ENCODE data around the gene TLCD3A. TPM values are rescaled to one million over a fixed set of nuclear protein-coding genes. Genes with fewer than 3 reads are reported as not detected.
"Not testable (repeated sequence)": the region's sequence is repeated elsewhere in the genome, so short reads cannot be mapped to it uniquely, and the experiment has no call there.

TLCD3A gene
- total RNA-seq (2014; rRNA removed; shearing (Covaris generic)), result 15.3 and 15.4 TPM in 2 replicates

GRCh38 chr17:732067-732901 lies at the start of gene TLCD3A:
TSS of gene TLCD3A (plus strand) at chr17:732596. CDS start at chr17:732648, 52 bp downstream.
- DNase-seq (ENCODE audit: low read depth), result peak; percentile 54

GRCh38 chr17:683040-683439 lies 49.4 kb upstream of the TLCD3A start:
- no peak for DNase-seq (ENCODE audit: low read depth)

- no peak for DNase-seq (ENCODE audit: low read depth)
These were observed 48.7 kb upstream of the TLCD3A start for GRCh38 chr17:683499-684254.

GRCh38 chr17:685006-685405 lies 47.4 kb upstream of the TLCD3A start:
- no peak for DNase-seq (ENCODE audit: low read depth)

- DNase-seq (ENCODE audit: low read depth), result peak; percentile 6
These were observed 44.1 kb upstream of the TLCD3A start for GRCh38 chr17:688100-688989.

- DNase-seq (ENCODE audit: low read depth), result no peak
These were observed 42.7 kb upstream of the TLCD3A start for GRCh38 chr17:689556-690275.

GRCh38 chr17:690361-690760 lies 42.0 kb upstream of the TLCD3A start:
- DNase-seq (ENCODE audit: low read depth), result no peak

- DNase-seq (ENCODE audit: low read depth), result peak; percentile 25
These were observed 41.0 kb upstream of the TLCD3A start for GRCh38 chr17:691423-691822.

GRCh38 chr17:692116-692515 lies 40.3 kb upstream of the TLCD3A start:
- DNase-seq (ENCODE audit: low read depth), result peak; percentile 47

GRCh38 chr17:693791-694638 lies 38.4 kb upstream of the TLCD3A start:
- peak; percentile 82 for DNase-seq (ENCODE audit: low read depth)

GRCh38 chr17:696369-696768 lies 36.0 kb upstream of the TLCD3A start:
- DNase-seq (ENCODE audit: low read depth), result no peak

GRCh38 chr17:697682-698081 lies 34.7 kb upstream of the TLCD3A start:
- DNase-seq (ENCODE audit: low read depth), result no peak

GRCh38 chr17:698096-698495 lies 34.3 kb upstream of the TLCD3A start:
- not testable (repeated sequence) for DNase-seq (ENCODE audit: low read depth)

GRCh38 chr17:699345-699744 lies 33.1 kb upstream of the TLCD3A start:
- DNase-seq (ENCODE audit: low read depth), result no peak

GRCh38 chr17:700504-701094 lies 31.8 kb upstream of the TLCD3A start:
- peak; percentile 32 for DNase-seq (ENCODE audit: low read depth)

- no peak for DNase-seq (ENCODE audit: low read depth)
These were observed 29.1 kb upstream of the TLCD3A start for GRCh38 chr17:703081-703875.

- DNase-seq (ENCODE audit: low read depth), result no peak
These were observed 28.1 kb upstream of the TLCD3A start for GRCh38 chr17:704111-704864.

- no peak for DNase-seq (ENCODE audit: low read depth)
These were observed 27.4 kb upstream of the TLCD3A start for GRCh38 chr17:705011-705410.

Measured in RPMI7951 (cell line).